ENCODE results near the gene SOX5.
"Not testable (repeated sequence)": the region's sequence is repeated elsewhere in the genome, so short reads cannot be mapped to it uniquely, and the experiment has no call there.

Gene SOX5

GRCh38 chr12:23533699-23534098, 415.8 kb downstream of the SOX5 start:
- DNase-seq, result no peak

GRCh38 chr12:23533265-23533664, 416.2 kb downstream of the SOX5 start:
- DNase-seq, result no peak

DNA sequence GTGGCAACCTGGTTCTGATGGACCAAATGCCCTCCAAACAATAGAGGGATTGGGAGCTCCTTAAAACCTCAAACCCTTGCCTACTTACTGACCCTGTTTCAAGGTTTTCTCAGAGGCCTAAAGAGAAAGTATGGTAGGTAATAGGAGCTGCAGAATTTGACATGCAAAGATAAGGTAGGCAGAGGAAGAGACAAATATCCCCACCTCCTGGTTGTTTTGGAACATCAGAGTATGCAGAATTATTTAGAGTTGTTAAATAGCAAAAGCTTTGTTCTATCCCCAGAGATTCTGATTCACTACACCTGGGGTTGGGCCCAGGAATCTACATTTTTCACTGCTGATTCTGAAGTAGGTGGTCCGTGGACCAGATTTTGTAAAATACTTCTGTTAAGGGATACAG, 421.2 kb downstream of the SOX5 start:
- DNase-seq, result no peak

GRCh38 chr12:23525450-23526072, 423.9 kb downstream of the SOX5 start:
- no peak for DNase-seq

- DNase-seq, result no peak
Observed at GRCh38 chr12:23523339-23523738, 426.1 kb downstream of the SOX5 start.

- DNase-seq, result not testable (repeated sequence)
Observed at GRCh38 chr12:23519444-23519843, 430.0 kb downstream of the SOX5 start.

DNA sequence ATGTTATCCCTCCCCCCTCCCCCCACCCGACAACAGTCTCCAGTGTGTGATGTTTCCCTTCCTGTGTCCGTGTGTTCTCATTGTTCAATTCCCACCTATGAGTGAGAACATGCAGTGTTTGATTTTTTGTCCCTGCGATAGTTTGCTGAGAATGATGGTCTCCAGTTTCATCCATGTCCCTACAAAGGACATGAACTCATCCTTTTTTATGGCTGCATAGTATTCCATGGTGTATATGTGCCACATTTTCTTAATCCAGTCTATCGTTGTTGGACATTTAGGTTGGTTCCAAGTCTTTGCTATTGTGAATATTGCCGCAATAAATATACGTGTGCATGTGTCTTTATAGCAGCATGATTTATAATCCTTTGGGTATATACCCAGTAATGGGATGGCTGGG, 433.7 kb downstream of the SOX5 start:
- DNase-seq, result not testable (repeated sequence)

GRCh38 chr12:23510484-23510883, 439.0 kb downstream of the SOX5 start:
- no peak for DNase-seq

- DNase-seq, result not testable (repeated sequence)
Observed at GRCh38 chr12:23509832-23510231, 439.6 kb downstream of the SOX5 start.

- not testable (repeated sequence) for DNase-seq
Observed at GRCh38 chr12:23507785-23508184, 441.7 kb downstream of the SOX5 start.

DNA sequence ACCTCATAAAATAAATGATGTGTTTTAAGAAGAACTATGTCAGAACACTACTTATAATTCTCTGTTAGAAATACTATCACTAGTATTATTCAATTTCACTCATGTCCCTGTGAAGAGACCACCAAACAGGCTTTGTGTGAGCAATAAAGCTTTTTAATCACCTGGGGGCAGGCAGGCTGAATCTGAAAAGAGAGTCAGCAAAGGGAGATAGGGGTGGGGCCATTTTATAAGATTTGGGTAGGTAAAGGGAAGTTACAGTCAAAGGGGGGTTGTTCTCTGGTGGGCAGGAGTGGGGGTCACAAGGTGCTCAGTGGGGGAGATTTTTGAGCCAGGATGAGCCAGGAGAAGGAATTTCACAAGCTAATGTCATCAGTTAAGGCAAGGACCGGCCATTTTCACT, 443.7 kb downstream of the SOX5 start:
- DNase-seq, result not testable (repeated sequence)

- no peak for DNase-seq
Observed at GRCh38 chr12:23504641-23505399, 444.6 kb downstream of the SOX5 start.

DNA sequence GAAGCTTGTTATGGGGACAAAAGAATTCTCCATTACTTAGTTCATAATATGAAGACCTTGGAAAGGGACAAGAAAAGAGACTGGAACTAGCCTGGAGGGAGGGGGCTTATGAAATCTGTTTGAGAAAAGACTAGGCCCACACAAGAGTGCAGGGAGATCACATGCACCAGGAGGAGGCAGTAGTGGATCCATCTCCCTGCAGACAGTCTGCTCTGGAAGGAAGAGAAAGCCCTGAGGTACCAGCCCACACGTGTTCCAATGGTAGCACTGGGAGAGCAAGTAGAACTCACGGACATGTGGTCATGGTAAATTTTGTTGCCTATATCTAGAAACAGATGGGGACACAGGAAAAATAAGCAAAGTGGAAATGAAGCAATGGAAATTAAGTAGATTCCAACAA, 445.4 kb downstream of the SOX5 start:
- no peak for DNase-seq

- DNase-seq, result no peak
Observed at GRCh38 chr12:23503544-23503943, 445.9 kb downstream of the SOX5 start.

GRCh38 chr12:23502259-23502658, 447.2 kb downstream of the SOX5 start:
- no peak for DNase-seq

GRCh38 chr12:23495472-23495871, 454.0 kb downstream of the SOX5 start:
- DNase-seq, result no peak

DNA sequence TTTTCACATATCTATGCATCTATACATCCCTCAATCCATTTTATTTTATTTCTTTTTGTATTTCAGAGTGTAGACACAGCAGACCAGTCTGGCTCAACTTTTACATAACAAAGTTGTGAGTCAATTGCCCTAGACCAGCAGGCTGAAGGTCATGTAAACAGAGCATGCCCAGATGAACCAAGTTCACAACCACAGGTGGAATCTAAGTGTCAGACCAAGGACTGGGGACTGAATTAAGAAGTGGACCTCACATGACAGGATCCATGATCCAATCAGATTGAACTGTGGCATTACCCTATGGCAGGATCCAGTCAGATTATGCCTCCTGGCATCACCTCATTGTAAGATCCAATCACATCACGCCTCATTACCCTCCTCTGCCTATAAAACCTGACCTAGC, 455.8 kb downstream of the SOX5 start:
- DNase-seq, result peak; percentile 13

DNA sequence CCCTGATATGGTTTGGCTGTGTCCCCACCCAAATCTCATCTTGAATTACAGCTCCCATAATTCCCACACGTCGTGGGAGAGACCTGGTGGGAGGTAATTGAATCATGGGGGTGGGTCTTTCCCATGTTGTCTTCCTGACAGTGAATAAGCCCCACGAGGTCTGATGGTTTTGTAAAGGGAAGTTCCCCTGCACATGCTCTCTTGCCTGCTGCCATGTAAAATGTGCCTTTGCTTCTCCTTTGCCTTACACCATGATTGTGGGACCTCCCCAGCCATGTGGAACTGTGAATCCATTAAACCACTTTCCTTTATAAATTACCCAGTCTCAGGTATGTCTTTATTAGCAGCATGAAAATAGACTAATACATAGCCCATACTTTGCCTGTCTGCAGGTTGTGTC, 458.4 kb downstream of the SOX5 start:
- not testable (repeated sequence) for DNase-seq

DNA sequence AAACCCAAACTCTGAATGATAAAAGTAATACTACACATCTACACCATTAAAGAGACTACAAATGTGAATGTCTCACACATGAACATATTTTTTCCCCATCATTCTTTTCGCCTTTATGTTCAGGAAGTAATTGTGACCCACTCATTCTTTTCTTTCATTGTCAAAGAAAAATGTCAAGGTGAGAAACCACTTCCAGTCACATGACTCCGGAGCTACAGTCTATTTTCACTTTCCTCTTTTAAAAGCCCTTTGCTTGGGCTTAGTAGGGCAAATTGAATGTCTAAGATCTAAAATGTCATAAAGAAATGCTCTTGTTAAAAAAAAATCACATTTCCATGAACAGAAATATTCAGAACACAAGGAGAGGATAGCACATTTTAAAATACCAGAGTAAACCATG, 461.3 kb downstream of the SOX5 start:
- DNase-seq, result no peak

DNA sequence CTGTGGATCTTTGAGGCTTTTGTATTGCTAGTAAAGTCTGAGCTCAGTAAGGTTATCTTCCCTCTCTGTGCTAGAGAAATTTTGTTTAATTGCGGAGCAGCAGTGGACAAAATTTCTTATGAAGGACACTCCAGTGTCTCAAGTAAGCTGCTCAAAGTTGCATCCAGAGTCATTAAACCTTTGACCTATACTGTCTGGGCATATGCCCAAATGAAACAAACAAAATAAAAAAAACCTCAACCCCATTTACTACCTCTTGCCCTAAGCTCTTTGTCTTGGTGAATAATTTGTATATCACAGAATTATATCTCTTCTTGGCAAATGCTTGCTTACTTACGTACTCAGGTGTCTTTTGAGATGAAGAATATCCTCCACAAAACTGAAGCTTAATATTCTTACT, 465.2 kb downstream of the SOX5 start:
- DNase-seq, result no peak

DNA sequence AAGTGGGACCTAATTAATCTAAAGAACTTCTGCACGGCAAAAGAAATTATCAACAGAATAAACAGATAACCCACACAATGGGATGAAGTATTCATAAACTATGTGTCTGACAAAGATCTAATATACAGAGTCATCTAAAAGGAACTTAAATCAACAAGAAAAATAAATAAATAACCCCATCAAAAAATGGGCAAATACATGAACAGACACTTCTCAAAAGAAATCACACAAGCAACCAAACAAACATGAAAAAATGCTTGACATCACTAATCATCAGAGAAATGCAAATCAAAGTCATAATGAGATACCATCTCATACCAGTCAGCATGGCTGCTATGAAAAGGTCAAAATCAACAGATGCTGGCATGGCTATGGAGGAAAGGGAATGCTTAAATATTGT, 466.9 kb downstream of the SOX5 start:
- DNase-seq, result no peak

Measured in NCI-H2171 treated with DMSO at 0.1 percent for 48 hours (cell line).